ENCODE results near the gene POLA2. TPM values are rescaled to one million over a fixed set of nuclear protein-coding genes. Genes with fewer than 3 reads are reported as not detected.

POLA2 gene
- total and polyA plus RNA-seq, 2 donors (not counting 3 experiments of a cell fraction or from before 2014, with no cell fraction given), result 24.0 to 30.0 TPM

DNA sequence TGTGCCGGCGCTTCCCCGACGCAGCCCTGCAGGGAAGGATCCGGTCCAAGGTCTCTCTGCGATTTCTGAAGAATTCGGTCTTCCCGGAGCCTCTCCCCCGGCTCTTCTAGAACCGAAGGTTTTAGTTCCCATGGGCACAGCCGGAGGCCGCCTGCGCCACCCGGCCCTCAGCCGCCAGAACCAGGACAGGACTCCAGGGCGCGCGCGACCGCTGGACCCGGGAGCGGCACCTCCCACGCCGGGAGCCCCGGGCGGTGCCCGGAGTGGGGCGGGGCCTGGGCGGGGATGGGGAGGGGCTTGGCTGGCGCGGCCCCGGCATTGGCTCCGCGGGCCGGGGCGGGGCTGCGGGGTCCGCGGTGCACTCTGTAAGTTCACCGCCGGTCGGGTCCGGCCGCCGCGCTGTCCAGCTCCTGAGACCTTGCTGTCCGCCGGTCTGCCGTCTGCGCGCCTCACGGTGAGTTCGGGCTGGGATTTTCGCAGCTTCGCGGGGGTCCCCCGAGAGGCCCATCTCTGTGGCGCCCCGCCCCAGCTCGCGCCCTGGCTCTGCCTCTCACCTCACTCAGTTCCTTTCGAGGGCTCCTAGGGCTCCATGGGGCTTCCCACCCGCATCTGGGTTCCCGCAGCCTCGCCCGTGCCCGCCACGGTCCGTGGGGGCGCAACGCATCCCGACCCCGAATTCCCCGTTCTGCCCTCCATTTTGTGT, 52.9 kb downstream of the POLA2 start, which contains the start of gene CDC42EP2:
CDC42EP2 (plus strand) TSS at position 366 of the 703 bp plus-strand sequence. CDS start 6,033 bp downstream, outside the sequence.
- peak; percentile 88 for DNase-seq (ENCODE audit: low read depth, low spot score)
- dilution Hi-C loops (cut with MboI; ENCODE audit: extremely low pct_ligation_motif_present, low sequenced_read_pairs), result no loop called here
- peak within 1 kb of the TSS; percentile 90 for H3K4me2 ChIP-seq (ENCODE audit: insufficient read depth, low read length)
- BruUV-seq (replicated peaks), result no TSS peak
- H4K20me1 ChIP-seq (replicated peaks; ENCODE audit: control insufficient read depth, extremely low read depth, insufficient read depth, low read length), result no peaks in the 10 kb centered on the region
- POLR2A ChIA-PET, result interaction anchor here (0.6 to 3.9 kb wide), 6 partner anchors 15 to 172 kb away, joined by 4 to 65 read pairs (median 6); partner anchors contain the start of gene DPF2
- peak; percentile 83 for FAIRE-seq
- H3K36me3 ChIP-seq (ENCODE audit: control insufficient read depth in 2 of 2, extremely low read depth in 1 of 2, insufficient read depth in 2 of 2, low read length in 2 of 2), result peaks cover 0 to 1% of the 10 kb centered on the region in 2 experiments
- peak within 1 kb of the TSS; percentile 87 to 97 (median 90) for H3K4me3 ChIP-seq (replicated peaks in 1 of 3; ENCODE audit: insufficient read depth in 1 of 3, low read depth in 1 of 3, low read length in 3 of 3)
- CTCF ChIA-PET, result interaction anchor here (0.6 to 9.0 kb wide), 30 partner anchors 8 to 197 kb away, joined by 3 to 625 read pairs (median 4); partner anchors contain the start of genes DPF2, POLA2, TIGD3 and ZNHIT2
- intact Hi-C loops (cut with micrococcal nuclease), result loop anchor here (1.0 to 5.0 kb wide), 6 partner anchors 16 to 112 kb away; no protein-coding TSS in a partner anchor
- TF ChIP-seq POLR2A (IDR thresholded peaks at IDR 0.05; ENCODE audit: low read depth, low read length) (peak; percentile 98), MYC (IDR thresholded peaks at IDR 0.05; ENCODE audit: low read depth, low read length) (no peak), EZH2 (IDR thresholded peaks at IDR 0.05; ENCODE audit: borderline replicate concordance, low read depth, low read length, severe bottlenecking) (no peak), POLR2AphosphoS5 (IDR thresholded peaks at IDR 0.05; ENCODE audit: insufficient read depth, low read depth, low read length) (peak; percentile 98)
- TF ChIP-seq, protein P1, sequence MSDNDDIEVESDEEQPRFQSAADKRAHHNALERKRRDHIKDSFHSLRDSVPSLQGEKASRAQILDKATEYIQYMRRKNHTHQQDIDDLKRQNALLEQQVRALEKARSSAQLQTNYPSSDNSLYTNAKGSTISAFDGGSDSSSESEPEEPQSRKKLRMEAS (IDR thresholded peaks at IDR 0.05; ENCODE audit: insufficient read depth, insufficient read length), result no peak
- H3K9me1 ChIP-seq (replicated peaks; ENCODE audit: control insufficient read depth, extremely low read depth, insufficient read depth, low read length), result no peaks in the 10 kb centered on the region
- peaks cover 58% of the 10 kb centered on the region for H3K79me2 ChIP-seq (ENCODE audit: control insufficient read depth, insufficient read depth, low read length)
- H3K9ac ChIP-seq (replicated peaks; ENCODE audit: extremely low read depth, insufficient read depth, low read length), result peak within 1 kb of the TSS; percentile 73
- H2AFZ ChIP-seq (ENCODE audit: low read depth, low read length), result peak within 1 kb of the TSS; percentile 81
- peaks cover 31% of the 10 kb centered on the region for H3K4me1 ChIP-seq (ENCODE audit: control insufficient read depth, extremely low read depth, insufficient read depth, low read length)
- H3K27ac ChIP-seq (ENCODE audit: insufficient read depth, low read depth, low read length), result peak within 1 kb of the TSS; percentile 84
- no peaks in the 10 kb centered on the region for H3K27me3 ChIP-seq (ENCODE audit: control insufficient read depth in 2 of 2, insufficient read depth in 2 of 2, low read length in 2 of 2)
- no peaks in the 10 kb centered on the region for H3K9me3 ChIP-seq (replicated peaks; ENCODE audit: control insufficient read depth, insufficient read depth, low read length)

Measured in endothelial cell of umbilical vein (primary cell).